Motor neuron (in vitro differentiated cells): ENCODE results near the gene TUBGCP5. TPM values are rescaled to one million over a fixed set of nuclear protein-coding genes. Genes with fewer than 3 reads are reported as not detected.
"Not testable (repeated sequence)": the region's sequence is repeated elsewhere in the genome, so short reads cannot be mapped to it uniquely, and the experiment has no call there.

Experiments used
- ATAC-seq, 8 experiments: fragments of 200-7000 bp; cut with Tn5 transposase; replicated peaks in 6 of 8; 2 replicates each; pipeline ENCODE4 v1.8.0; 2021; ENCODE audit warnings: mild to moderate bottlenecking in 8 of 8, moderate library complexity in 8 of 8
- H3K27ac ChIP-seq, 2 donors: fragments of 250-450 bp; sonication (Bioruptor Pico); 2 replicates each; pipeline ENCODE4 v1.9.0; 2021; ENCODE audit warnings: antibody characterized with exemption in 2 of 2, mild to moderate bottlenecking in 2 of 2, moderate library complexity in 1 of 2
- H3K4me1 ChIP-seq, 2 donors: fragments of 250-450 bp; sonication (Bioruptor Pico); replicated peaks in 1 of 2; 2 replicates each; pipeline ENCODE4 v1.6.1; 2021; ENCODE audit warnings: antibody characterized with exemption in 2 of 2, mild to moderate bottlenecking in 2 of 2, moderate library complexity in 1 of 2
- H3K4me3 ChIP-seq, 5 donors: fragments of 250-450 bp; sonication (Bioruptor Pico); 2 replicates each; pipeline ENCODE4 v1.9.0; 2021; ENCODE audit warnings: antibody characterized with exemption in 5 of 5, mild to moderate bottlenecking in 5 of 5, moderate library complexity in 4 of 5
- WGBS, 10 experiments: fragments of 450-650 bp; shearing (Covaris generic); methylation state at CpG; one replicate each; pipeline ENCODE4 v1.0.0; 2022; 5-methylcytosine and 5-hydroxymethylcytosine counted together
- in situ Hi-C, 9 experiments: fragments of 400-800 bp; cut with MboI; loops; one replicate each; pipeline ENCODE4 v1.15.0; 2021; ENCODE audit warnings: low sequenced_read_pairs in 9 of 9, low pct_unique_long_range_greater_than_20kb in 2 of 9; ENCODE audit not compliant: unreplicated experiment in 9 of 9
- total RNA-seq, 8 experiments: library from RNA; unstranded; fragments of 300-600 nt; gene quantifications; 2 replicates each; pipeline versions ENCODE4 v1.2.3 to v1.2.4, GENCODE V29; 2022

Gene TUBGCP5
- total RNA-seq: 10 to 100 TPM; 14.6 to 27.9 (median 20.9) TPM

- H3K27ac ChIP-seq: peak within 1 kb of the TSS; percentile 89 to 97
- ATAC-seq: peak; percentile 90 to 98 (median 93)
- H3K4me1 ChIP-seq: peaks cover 2 to 5% of the 10 kb centered on the region in 2 donors
- in situ Hi-C loops: no loop called here
- WGBS, 10 experiments: 0 to 2% (median 0%) methylated on average over 2 to 15 of the region's 92 CpGs; no CpG with 5 or more reads in 4 of the 10 experiments
- H3K4me3 ChIP-seq: peak within 1 kb of the TSS; percentile 60 to 84 (median 76)
Observed at GRCh38 chr15:23039143-23039916, at the start of gene TUBGCP5. Gene TUBGCP5 (minus strand): TSS chr15:23039569. CDS start chr15:23039543, 26 bp downstream.

DNA sequence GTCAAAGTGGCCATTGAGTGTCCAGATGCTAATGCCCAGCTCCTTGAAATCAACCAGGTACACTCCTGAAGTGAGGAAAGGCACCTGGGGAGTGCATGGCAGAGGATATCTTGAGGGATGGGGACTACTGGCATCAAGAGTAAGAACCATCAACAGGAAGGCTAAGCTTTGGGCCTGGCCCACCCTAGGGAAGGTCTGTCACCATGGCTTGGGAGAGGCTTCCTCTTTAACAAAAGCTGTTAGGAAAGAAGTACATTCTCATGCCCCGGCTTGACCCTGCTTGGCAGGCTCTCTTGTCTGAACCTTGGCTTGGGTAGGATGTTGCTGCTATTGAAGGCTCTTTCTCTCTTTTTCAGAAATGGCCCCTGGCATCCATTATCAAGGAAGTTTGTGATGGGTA, 43.7 kb upstream of the TUBGCP5 start:
- ATAC-seq: no peak
- in situ Hi-C loops: no loop called here
- H3K4me3 ChIP-seq: no peak overlapping the region
- no peak overlapping the region for H3K27ac ChIP-seq
- WGBS, 10 experiments: 0 to 86% (median 17%) methylated on average over 1 of the region's 1 CpG; no CpG with 5 or more reads in 7 of the 10 experiments
- H3K4me1 ChIP-seq: no peaks in the 10 kb centered on the region

GRCh38 chr15:23081996-23082737, 42.8 kb upstream of the TUBGCP5 start:
- WGBS, 10 experiments: 0 to 100% (median 83%) methylated on average over 1 to 3 of the region's 8 CpGs; no CpG with 5 or more reads in 5 of the 10 experiments
- H3K4me3 ChIP-seq, ATAC-seq, H3K27ac ChIP-seq, H3K4me1 ChIP-seq, in situ Hi-C loops: not testable (repeated sequence)

GRCh38 chr15:23081271-23081670, 41.9 kb upstream of the TUBGCP5 start:
- 0 to 100% (median 76%) methylated on average over 1 to 3 of the region's 3 CpGs; no CpG with 5 or more reads in 5 of the 10 experiments for WGBS, 10 experiments
- no peak for ATAC-seq
- in situ Hi-C loops: no loop called here
- no peak overlapping the region for H3K4me3 ChIP-seq
- H3K27ac ChIP-seq: no peak overlapping the region
- H3K4me1 ChIP-seq: no peaks in the 10 kb centered on the region

DNA sequence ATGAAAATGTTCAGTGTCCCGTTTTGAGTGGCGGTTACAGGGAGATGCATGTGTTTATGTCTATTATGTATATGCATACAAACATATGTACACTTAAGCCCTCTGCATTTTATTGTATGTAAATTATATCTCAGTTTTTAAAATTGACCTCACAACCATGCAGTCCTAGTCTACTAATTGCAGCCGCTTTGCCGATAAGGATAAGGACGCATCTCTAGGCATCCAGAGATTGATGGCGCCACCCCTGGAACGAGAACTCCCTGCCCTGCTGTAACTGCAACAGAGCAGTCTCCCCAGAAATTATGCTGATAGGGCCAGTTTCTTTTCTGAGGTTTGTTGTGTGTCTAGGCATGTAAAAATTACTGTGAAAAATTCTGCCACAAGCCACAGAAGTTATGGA, 40.4 kb upstream of the TUBGCP5 start:
- Histone ChIP-seq H3K27ac (no peak overlapping the region), H3K4me1 (no peaks in the 10 kb centered on the region), H3K4me3 (no peak overlapping the region)
- in situ Hi-C loops: no loop called here
- ATAC-seq: peak in 1 of 8 experiments; percentile 55
- WGBS, 10 experiments: 37 to 97% (median 82%) methylated on average over 2 to 7 of the region's 7 CpGs

DNA sequence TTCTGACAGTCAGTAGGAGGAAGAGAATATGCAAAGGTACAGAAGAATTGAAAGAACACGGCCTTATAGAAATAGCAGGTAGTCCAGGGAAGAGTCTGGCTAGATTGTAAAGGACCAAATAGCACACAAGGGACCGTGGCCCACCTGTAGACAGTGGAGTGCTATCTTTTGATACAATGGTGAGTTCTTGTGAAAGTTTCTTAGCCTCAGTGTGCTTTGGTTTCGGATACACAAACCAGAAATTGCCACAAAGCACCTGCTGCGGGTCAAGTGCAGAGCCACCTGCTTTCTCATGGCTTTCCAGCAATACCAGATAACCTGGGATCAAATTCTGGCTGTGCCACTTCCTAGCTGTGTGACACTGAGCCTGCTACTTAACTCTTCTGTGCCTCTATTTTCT, 36.6 kb upstream of the TUBGCP5 start:
- Histone ChIP-seq H3K4me3 (no peak overlapping the region), H3K27ac (no peak overlapping the region), H3K4me1 (no peaks in the 10 kb centered on the region)
- no peak for ATAC-seq
- in situ Hi-C loops: no loop called here
- whole genome bisulfite sequencing, 10 experiments: 0 to 88% (median 51%) methylated on average over 1 to 4 of the region's 4 CpGs

- Histone ChIP-seq H3K27ac (no peak overlapping the region), H3K4me1 (no peaks in the 10 kb centered on the region), H3K4me3 (no peak overlapping the region)
- in situ Hi-C loops: loop anchor here in 1 of 9 experiments (25.0 kb wide), 1 partner anchor 563 kb away; the partner anchor contains the start of gene MAGEL2
- ATAC-seq: peak in 1 of 8 experiments; percentile 12
- 60 to 100% (median 80%) methylated on average over 1 of the region's 1 CpG; no CpG with 5 or more reads in 3 of the 10 experiments for WGBS, 10 experiments
Observed at GRCh38 chr15:23074684-23075083, 35.3 kb upstream of the TUBGCP5 start.

DNA sequence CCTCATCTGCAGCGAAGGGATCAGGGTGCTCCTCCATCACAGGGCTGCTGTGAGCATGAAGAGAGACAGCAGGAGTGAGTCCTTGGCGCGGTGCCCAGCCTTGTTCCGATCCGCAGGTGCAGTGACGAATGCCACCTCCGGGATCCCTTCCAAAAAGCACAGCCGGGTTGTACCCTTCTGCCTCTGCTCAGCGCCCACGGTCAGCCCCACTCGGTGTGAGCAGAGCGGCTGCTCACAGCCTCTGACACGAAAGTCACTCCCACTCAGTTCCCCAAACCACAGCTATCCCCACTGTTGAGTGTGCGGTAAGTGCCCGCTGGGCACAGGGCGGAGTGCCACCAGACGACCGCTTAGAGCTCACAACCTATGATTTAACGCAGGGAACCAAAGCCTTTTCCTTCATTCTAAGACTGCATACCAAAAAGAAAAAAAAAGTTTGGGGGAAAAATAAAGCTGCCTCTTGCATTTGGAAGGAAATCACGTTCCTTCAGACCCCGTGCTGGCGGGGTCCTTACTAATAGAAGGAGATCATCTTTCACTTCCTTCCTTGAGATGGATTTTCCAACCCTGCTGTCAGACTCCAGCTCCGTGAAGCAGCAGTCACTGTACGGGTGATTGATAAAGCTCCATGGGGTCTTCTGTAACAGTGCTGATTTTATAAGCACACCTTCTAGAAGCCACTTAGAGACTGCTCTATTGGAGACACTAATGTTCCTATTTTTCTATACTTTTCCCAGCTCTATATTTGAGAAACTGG, 34.7 kb upstream of the TUBGCP5 start:
- Histone ChIP-seq H3K27ac (no peak overlapping the region), H3K4me3 (no peak overlapping the region), H3K4me1 (no peaks in the 10 kb centered on the region)
- 22 to 63% (median 48%) methylated on average over 2 to 13 of the region's 24 CpGs; no CpG with 5 or more reads in 2 of the 10 experiments for WGBS, 10 experiments
- in situ Hi-C loops: loop anchor here in 1 of 9 experiments (25.0 kb wide), 1 partner anchor 563 kb away; the partner anchor contains the start of gene MAGEL2
- peak in 2 of 8 experiments; percentile 52 to 56 for ATAC-seq

- in situ Hi-C loops: loop anchor here in 1 of 9 experiments (25.0 kb wide), 1 partner anchor 565 kb away; the partner anchor contains the start of gene MAGEL2
- Histone ChIP-seq H3K27ac (no peak overlapping the region), H3K4me1 (no peaks in the 10 kb centered on the region), H3K4me3 (no peak overlapping the region)
- WGBS, 10 experiments: 0 to 100% (median 82%) methylated on average over 1 of the region's 1 CpG; no CpG with 5 or more reads in 4 of the 10 experiments
- ATAC-seq: no peak
Observed at GRCh38 chr15:23072633-23073032, 33.3 kb upstream of the TUBGCP5 start.

- no peaks in the 10 kb centered on the region for H3K4me1 ChIP-seq
- in situ Hi-C loops: loop anchor here in 1 of 9 experiments (25.0 kb wide), 1 partner anchor 568 kb away; the partner anchor contains the start of gene MAGEL2
- 42 to 88% (median 74%) methylated on average over 2 to 17 of the region's 20 CpGs; no CpG with 5 or more reads in 5 of the 10 experiments for WGBS, 10 experiments
- H3K27ac ChIP-seq: no peak overlapping the region
- H3K4me3 ChIP-seq: no peak overlapping the region
- peak in 1 of 8 experiments; percentile 56 for ATAC-seq
Observed at GRCh38 chr15:23069496-23070166, 30.3 kb upstream of the TUBGCP5 start.

DNA sequence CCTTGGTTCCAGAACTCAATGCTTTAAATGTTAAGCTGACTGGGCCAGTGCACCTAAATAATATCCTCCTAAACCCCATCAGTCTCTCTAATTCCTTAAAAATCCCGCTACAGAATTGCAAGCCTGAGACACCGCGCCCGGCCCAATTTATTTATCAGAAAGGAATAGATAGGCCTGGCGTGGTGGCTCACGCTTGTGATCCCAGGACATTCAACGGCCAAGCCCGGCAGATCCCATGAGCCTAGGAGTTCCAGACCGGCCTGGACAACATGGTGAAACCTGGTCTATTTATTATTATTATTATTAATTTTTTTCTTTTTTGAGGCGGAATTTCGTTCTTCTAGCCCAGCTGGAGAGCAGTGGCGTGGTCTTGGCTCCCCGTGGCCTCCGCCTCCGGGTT, 28.0 kb upstream of the TUBGCP5 start:
- WGBS, 10 experiments: 76 to 100% (median 95%) methylated on average over 1 to 15 of the region's 15 CpGs; no CpG with 5 or more reads in 1 of the 10 experiments
- no peak for ATAC-seq
- Histone ChIP-seq H3K4me3 (no peak overlapping the region), H3K27ac (no peak overlapping the region), H3K4me1 (no peaks in the 10 kb centered on the region)
- in situ Hi-C loops: loop anchor here in 1 of 9 experiments (25.0 kb wide), 1 partner anchor 570 kb away; the partner anchor contains the start of gene MAGEL2

DNA sequence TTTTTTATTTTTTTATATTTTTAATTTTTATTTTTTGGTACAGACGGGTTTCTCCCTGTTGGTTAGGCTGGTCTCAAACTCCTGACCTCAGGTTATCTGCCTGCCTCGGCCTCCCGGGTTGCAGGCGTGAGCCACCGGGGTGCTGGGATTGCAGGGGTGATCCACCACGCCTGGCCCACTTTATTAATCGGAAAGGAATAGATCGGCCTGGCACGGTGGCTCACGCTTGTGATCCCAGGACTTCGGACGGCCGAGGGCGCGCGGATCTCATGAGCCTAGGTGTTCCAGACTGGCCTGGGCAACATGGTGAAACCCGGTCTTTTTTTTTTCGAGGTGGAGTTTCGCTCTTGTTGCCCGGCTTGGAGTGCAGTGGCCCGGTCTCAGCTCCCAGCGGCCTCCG, 26.5 kb upstream of the TUBGCP5 start:
- in situ Hi-C loops: loop anchor here in 1 of 9 experiments (25.0 kb wide), 1 partner anchor 571 kb away; the partner anchor contains the start of gene MAGEL2
- Histone ChIP-seq H3K4me3 (no peak overlapping the region), H3K27ac (no peak overlapping the region), H3K4me1 (no peaks in the 10 kb centered on the region)
- 0 to 95% (median 89%) methylated on average over 1 to 16 of the region's 23 CpGs; no CpG with 5 or more reads in 4 of the 10 experiments for WGBS, 10 experiments
- no peak for ATAC-seq
